Measurements from ENCODE around the gene LRRN1. TPM values are rescaled to one million over a fixed set of nuclear protein-coding genes. Genes with fewer than 3 reads are reported as not detected.

The LRRN1 gene
- total RNA-seq, 2 experiments from 2014 or later = not detected

DNA sequence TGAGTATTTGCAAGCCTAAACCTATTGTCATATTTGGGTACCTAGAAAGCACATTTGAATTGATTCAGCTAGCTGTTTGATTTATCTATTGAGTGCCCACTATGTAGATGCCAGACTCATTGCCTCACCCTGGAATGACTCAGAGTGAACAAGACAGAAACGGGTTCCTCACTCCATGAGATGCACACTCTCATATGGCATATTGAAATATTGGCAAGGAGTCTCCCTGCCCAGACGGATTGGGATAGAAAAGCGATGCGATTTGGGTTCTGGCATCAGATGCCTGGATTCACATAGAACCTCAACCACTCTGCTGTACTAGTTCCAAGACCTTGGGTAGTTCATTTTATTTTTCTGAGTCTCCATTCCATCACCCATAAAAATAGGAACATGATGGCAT lies 22.5 kb downstream of the LRRN1 start:
- ChIA-PET POLR2A (interaction anchor here (0.6 kb wide), 1 partner anchor 1314 kb away, joined by 3 read pairs; no protein-coding TSS in a partner anchor), CTCF (ENCODE audit: unreplicated experiment) (no interaction called here)
- Histone ChIP-seq H3K4me2 (ENCODE audit: low read length) (no peak overlapping the region), H3K4me3 (ENCODE audit: low read depth, low read length, poor library complexity, severe bottlenecking) (no peak overlapping the region), H3K9me2 (ENCODE audit: insufficient read depth, low read length) (no peaks in the 10 kb centered on the region), H3K79me2 (ENCODE audit: insufficient read depth, low read depth, low read length) (no peaks in the 10 kb centered on the region), H3K36me3 (ENCODE audit: insufficient read depth, low read length) (no peaks in the 10 kb centered on the region), H3K4me1 (ENCODE audit: insufficient read depth, low read length, poor library complexity, severe bottlenecking) (no peaks in the 10 kb centered on the region), H3K27ac (ENCODE audit: low read depth, low read length, poor library complexity, severe bottlenecking) (no peak overlapping the region), H3K9me3 (ENCODE audit: low read length) (no peaks in the 10 kb centered on the region), H4K20me1 (ENCODE audit: insufficient read depth, low read length) (no peaks in the 10 kb centered on the region), H2AFZ (ENCODE audit: low read length) (no peak overlapping the region)
- intact Hi-C loops (cut with micrococcal nuclease; ENCODE audit: unreplicated experiment) = no loop called here
- DNase-seq (ENCODE audit: low spot score) = no peak
- no TSS peak for BruUV-seq (replicated peaks)
- TF ChIP-seq EZH2phosphoT487 (IDR thresholded peaks at IDR 0.05; ENCODE audit: borderline replicate concordance, low read depth, low read length) = no peak
- TF ChIP-seq, protein P1, sequence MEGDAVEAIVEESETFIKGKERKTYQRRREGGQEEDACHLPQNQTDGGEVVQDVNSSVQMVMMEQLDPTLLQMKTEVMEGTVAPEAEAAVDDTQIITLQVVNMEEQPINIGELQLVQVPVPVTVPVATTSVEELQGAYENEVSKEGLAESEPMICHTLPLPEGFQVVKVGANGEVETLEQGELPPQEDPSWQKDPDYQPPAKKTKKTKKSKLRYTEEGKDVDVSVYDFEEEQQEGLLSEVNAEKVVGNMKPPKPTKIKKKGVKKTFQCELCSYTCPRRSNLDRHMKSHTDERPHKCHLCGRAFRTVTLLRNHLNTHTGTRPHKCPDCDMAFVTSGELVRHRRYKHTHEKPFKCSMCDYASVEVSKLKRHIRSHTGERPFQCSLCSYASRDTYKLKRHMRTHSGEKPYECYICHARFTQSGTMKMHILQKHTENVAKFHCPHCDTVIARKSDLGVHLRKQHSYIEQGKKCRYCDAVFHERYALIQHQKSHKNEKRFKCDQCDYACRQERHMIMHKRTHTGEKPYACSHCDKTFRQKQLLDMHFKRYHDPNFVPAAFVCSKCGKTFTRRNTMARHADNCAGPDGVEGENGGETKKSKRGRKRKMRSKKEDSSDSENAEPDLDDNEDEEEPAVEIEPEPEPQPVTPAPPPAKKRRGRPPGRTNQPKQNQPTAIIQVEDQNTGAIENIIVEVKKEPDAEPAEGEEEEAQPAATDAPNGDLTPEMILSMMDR (conservative IDR thresholded peaks at IDR 0.05; ENCODE audit: low read length) = no peak

DNA sequence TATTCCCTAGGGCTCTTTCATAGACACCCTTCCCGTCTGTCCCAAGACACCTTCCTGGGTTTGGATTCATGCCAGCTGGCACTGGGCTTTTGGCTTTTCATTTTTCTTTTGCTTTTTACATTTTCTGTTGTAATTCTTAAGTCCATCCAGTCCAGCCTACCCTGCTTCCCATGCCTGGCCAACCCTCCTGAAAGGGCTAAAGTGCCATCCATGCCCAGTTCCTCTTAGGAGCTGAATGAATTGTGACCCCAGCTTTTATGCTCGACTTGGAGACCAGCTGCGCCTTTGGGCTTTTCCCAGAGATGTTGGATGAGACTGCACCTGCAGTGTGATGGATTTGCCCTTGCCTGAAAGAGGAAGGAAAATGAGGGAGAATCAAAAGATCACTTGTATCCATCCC lies 25.8 kb downstream of the LRRN1 start:
- intact Hi-C loops (cut with micrococcal nuclease; ENCODE audit: unreplicated experiment) = no loop called here
- Histone ChIP-seq H2AFZ (ENCODE audit: low read length) (no peak overlapping the region), H3K9me3 (ENCODE audit: low read length) (no peaks in the 10 kb centered on the region), H3K4me1 (ENCODE audit: insufficient read depth, low read length, poor library complexity, severe bottlenecking) (no peaks in the 10 kb centered on the region), H3K79me2 (ENCODE audit: insufficient read depth, low read depth, low read length) (no peaks in the 10 kb centered on the region), H3K27ac (ENCODE audit: low read depth, low read length, poor library complexity, severe bottlenecking) (no peak overlapping the region), H4K20me1 (ENCODE audit: insufficient read depth, low read length) (no peaks in the 10 kb centered on the region), H3K36me3 (ENCODE audit: insufficient read depth, low read length) (no peaks in the 10 kb centered on the region), H3K9me2 (ENCODE audit: insufficient read depth, low read length) (no peaks in the 10 kb centered on the region), H3K4me2 (ENCODE audit: low read length) (no peak overlapping the region), H3K4me3 (ENCODE audit: low read depth, low read length, poor library complexity, severe bottlenecking) (no peak overlapping the region)
- ChIA-PET POLR2A (no interaction called here), CTCF (ENCODE audit: unreplicated experiment) (no interaction called here)
- TF ChIP-seq, protein P1 (conservative IDR thresholded peaks at IDR 0.05; ENCODE audit: low read length) = no peak
- no peak for TF ChIP-seq EZH2phosphoT487 (IDR thresholded peaks at IDR 0.05; ENCODE audit: borderline replicate concordance, low read depth, low read length)
- BruUV-seq (replicated peaks) = no TSS peak
- DNase-seq (ENCODE audit: low spot score) = no peak

DNA sequence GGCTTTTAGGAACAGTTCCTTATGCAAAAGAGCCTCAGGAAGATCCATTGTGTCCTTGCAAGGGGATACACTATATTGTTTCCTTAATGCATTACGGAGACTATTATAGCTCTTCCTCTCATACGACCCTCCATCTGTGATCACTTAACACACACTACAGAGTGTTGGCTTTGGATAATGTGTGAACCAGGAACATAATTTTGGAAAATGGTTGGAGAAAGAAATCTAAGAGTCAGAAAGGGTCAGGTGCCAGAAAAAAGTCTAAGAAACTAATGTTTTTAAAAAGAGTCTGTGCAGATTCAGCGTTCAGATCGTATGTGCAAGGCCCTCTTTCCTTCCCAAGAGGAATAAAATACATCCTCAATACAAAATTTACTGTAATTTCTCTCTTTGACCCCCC lies 27.3 kb downstream of the LRRN1 start:
- Histone ChIP-seq H3K4me2 (ENCODE audit: low read length) (no peak overlapping the region), H3K4me1 (ENCODE audit: insufficient read depth, low read length, poor library complexity, severe bottlenecking) (no peaks in the 10 kb centered on the region), H2AFZ (ENCODE audit: low read length) (no peak overlapping the region), H3K9me3 (ENCODE audit: low read length) (no peaks in the 10 kb centered on the region), H3K27ac (ENCODE audit: low read depth, low read length, poor library complexity, severe bottlenecking) (no peak overlapping the region), H3K36me3 (ENCODE audit: insufficient read depth, low read length) (no peaks in the 10 kb centered on the region), H3K9me2 (ENCODE audit: insufficient read depth, low read length) (no peaks in the 10 kb centered on the region), H4K20me1 (ENCODE audit: insufficient read depth, low read length) (no peaks in the 10 kb centered on the region), H3K4me3 (ENCODE audit: low read depth, low read length, poor library complexity, severe bottlenecking) (no peak overlapping the region), H3K79me2 (ENCODE audit: insufficient read depth, low read depth, low read length) (no peaks in the 10 kb centered on the region)
- BruUV-seq (replicated peaks) = no TSS peak
- POLR2A ChIA-PET = no interaction called here
- TF ChIP-seq EZH2phosphoT487 (IDR thresholded peaks at IDR 0.05; ENCODE audit: borderline replicate concordance, low read depth, low read length) = no peak
- TF ChIP-seq, protein P1 (conservative IDR thresholded peaks at IDR 0.05; ENCODE audit: low read length) = no peak
- DNase-seq (ENCODE audit: low spot score) = no peak
- intact Hi-C loops (cut with micrococcal nuclease; ENCODE audit: unreplicated experiment) = no loop called here
- CTCF ChIA-PET (ENCODE audit: unreplicated experiment) = no interaction called here
